HL-60 (cell line): ENCODE results near the gene AKR1B1.

Experiments used
- CTCF ChIP-seq: IDR thresholded peaks from one replicate; pipeline ENCODE4 v1.5.1; 2011; ENCODE audit warnings: low read length, control low read depth, inconsistent platforms; ENCODE audit not compliant: insufficient read depth
- GABPA ChIP-seq: IDR thresholded peaks from 2 replicates; pipeline ENCODE4 v1.6.1; 2012; ENCODE audit warnings: low read depth
- SPI1 ChIP-seq: IDR thresholded peaks from 2 replicates; pipeline ENCODE4 v1.6.1; 2012; ENCODE audit warnings: low read depth, mild to moderate bottlenecking, borderline replicate concordance

DNA sequence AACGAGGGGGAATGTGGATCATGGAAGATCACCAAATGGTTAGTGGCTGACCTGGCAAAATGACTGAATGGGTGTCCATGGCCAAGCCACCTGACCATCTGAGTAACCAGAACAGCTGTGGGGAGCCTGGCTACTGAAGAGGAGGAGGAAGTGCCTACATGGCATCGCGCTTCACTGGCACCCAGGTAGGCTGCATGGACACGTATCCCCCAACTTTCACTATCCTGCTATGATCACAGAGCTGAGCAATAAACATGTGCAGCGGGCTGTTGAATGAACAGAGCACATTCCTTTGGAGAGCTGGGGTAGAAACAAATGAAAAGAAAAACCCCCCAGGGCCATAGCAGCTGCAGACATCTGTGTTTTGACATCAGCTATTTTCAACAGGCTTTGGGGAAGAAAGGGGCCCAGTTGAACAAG is 6.5 kb downstream of the AKR1B1 start:
- no peak for TF ChIP-seq CTCF
- TF ChIP-seq SPI1 = no peak
- no peak for TF ChIP-seq GABPA
